OCI-LY1 (cell line): ENCODE measurements around the gene BTBD1.

Source experiments
- CTCF ChIP-seq: fragments of 200-600 bp; sonication (generic), shearing (Covaris generic); IDR thresholded peaks from 2 replicates; pipeline ENCODE4 v1.5.1; 2017; ENCODE audit warnings: mild to moderate bottlenecking, antibody characterized with exemption, low read length, moderate library complexity, mixed read lengths
- EZH2 ChIP-seq: fragments of 200-600 bp; sonication (generic), shearing (Covaris generic); IDR thresholded peaks from 2 replicates; pipeline ENCODE4 v1.8.0; 2017; ENCODE audit warnings: borderline replicate concordance, mixed run types, mild to moderate bottlenecking, antibody characterized with exemption, low read length, moderate library complexity, mixed read lengths

GRCh38 chr15:83081256-83082014, 14.4 kb upstream of the BTBD1 start:
- no peak for TF ChIP-seq CTCF
- TF ChIP-seq EZH2, result no peak
